ENCODE measurements around the gene MOAP1.
"Not testable (repeated sequence)": the region's sequence is repeated elsewhere in the genome, so short reads cannot be mapped to it uniquely, and the experiment has no call there.

MOAP1 gene

DNA sequence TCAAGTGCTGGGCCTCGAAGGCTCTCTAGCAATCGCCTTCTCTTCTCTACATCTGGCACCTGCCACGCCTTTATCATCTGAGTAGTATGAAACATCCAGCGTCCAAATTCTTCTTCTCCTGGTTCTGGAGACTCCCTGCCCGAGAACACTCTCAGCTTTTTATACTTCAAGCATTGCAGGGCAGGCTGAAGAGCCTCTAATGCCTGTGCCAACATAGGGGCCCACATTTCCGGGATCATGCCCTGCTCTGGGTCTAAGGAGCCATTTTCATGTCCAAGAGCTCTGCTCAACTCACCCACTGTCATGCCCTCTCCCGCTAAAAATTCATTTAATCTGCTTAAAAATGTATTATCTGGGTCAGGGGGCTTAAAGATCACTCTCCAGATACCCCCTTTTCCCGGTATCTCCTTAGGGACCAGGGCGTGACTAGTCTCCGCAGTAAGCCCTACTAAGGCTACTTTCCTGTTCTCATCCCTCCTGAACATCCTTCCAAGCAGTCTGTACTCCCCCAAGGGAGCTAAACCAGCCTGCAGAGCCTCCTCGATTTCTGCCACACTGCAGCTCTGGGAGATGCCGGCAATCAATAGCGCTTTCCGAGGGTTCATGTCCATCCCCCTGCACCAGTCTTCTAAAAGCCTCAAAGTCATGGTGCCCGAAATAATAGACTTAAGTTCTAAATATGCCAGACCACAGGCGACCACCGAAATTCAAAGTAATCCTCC lies 940 bp downstream of the MOAP1 start:
- DNase-seq = no peak

DNA sequence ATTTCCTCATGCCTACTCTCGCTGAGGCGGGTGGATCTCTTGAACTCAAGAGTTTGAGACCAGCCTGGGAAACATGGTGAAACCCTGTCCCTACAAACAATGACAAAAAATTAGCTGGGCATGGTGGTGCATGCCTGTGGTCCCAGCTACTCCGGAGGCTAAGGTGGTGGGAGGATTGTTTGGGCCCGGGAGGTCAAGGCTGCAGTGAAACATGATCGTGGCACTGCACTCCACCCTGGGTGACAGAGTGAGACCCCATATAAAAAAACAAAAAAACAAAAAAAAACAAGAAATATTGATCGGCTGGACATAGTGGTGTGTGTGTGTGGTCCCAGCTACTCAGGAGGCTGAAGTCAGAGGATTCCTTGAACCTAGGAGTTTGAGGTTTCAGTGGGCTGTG lies 9.2 kb downstream of the MOAP1 start:
- DNase-seq = no peak

DNA sequence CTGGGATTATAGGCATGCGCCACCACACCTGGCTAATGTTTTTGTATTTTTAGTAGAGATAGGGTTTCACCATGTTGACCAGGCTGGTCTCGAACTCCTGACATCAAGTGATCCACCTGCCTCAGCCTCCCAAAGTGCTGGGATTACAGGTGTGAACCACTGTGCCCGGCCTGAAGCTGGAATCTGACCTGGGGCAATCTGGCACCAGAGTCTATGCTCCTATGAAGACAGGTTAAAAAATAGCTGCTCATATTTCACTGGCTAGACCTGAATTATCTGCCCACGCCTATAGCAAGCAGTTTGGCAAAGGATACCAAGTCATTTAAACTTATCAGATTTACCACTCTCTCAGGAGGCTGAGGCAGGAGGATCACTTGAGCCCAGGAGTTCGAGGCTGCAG lies 10.0 kb downstream of the MOAP1 start:
- not testable (repeated sequence) for DNase-seq

DNA sequence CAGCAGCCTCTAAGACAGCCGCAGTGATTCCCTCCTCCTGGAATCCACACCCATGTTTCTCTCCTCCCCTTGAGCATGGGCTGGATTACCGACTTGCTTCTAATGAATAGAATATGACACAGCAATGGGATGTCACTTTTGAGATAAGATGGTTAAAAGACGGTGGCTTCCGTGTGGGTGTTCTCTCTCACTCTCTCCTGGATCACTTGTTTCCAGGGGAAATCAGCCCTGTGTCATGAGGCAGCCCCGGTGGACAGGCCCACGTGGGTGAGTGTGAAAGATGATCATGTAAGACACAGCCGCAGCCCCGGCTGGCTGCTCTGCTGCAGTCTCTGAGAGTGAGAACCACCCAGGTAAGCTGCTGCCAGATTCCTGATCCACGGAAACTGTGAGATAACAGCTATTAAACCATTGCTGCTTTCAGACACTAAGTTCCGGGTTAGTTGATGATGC lies 10.7 kb downstream of the MOAP1 start:
- peak; percentile 14 for DNase-seq

DNA sequence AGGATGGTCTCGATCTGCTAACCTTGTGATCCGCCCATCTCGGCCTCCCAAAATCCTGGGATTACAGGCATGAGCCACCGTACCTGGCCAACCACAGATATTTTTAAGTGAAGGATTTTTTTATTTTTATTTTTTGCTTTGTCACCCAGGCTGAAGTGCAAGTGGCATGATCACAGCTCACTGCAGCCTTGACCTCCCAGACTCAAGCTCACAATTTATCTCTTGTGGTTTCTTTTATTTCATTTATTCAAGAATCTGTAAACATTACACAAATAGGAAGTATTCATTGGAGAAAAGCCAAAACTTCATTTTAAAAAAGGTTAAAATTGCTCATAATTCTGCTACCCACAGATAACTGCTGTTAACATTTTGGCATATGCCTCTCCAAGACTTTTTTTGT lies 13.3 kb downstream of the MOAP1 start:
- no peak for DNase-seq

DNA sequence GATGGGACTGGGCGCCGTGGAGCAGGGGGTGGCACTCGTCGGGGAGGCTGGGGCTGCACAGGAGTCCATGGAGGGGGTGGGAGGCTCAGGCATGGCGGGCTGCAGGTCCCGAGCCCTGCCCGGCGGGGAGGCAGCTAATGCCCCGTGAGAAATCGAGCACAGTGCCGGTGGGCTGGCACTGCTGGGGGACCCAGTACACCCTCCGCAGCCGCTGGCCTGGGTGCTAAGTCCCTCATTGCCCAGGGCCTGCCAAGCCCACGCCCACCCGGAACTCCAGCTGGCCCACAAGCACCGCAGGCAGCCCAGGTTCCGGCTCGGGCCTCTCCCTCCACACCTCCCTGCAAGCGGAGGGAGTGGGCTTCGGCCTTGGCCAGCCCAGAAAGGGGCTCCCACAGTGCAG lies 14.6 kb downstream of the MOAP1 start:
- DNase-seq = not testable (repeated sequence)

DNA sequence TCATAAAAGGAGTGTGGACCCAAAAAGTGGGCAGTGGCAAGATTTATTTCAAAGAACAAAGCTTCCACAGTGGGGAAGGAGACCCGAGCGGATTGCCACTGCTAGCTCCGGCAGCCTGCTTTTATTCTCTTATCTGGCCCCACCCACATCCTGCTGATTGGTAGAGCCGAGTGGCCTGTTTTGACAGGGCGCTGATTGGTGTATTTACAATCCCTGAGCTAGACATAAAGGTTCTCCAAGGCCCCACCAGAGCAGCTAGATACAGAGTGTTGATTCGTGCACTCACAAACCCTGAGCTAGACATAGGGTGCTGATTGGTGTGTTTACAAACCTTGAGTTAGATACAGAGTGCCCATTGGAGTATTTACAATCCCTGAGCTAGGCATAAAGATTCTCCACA lies 15.1 kb downstream of the MOAP1 start:
- not testable (repeated sequence) for DNase-seq

DNA sequence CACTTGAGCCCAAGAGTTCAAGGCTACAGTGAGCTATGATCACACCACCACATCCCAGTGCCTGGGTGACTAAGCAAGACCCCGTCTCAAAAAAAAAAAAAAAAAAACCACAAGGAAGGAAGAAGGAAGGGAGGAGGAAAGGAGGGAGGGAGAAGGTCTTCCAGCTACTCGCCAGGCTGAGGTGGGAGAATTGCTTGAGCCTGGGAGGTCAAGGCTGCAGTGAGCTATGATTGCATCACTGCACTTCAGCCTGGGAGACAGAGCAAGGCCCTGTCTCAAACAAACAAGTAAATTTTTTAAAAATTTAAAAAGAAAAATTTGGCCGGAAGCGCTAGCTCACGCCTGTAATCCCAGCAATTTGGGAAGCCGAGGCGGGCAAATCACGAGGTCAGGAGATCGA lies 16.1 kb downstream of the MOAP1 start:
- DNase-seq = not testable (repeated sequence)

DNA sequence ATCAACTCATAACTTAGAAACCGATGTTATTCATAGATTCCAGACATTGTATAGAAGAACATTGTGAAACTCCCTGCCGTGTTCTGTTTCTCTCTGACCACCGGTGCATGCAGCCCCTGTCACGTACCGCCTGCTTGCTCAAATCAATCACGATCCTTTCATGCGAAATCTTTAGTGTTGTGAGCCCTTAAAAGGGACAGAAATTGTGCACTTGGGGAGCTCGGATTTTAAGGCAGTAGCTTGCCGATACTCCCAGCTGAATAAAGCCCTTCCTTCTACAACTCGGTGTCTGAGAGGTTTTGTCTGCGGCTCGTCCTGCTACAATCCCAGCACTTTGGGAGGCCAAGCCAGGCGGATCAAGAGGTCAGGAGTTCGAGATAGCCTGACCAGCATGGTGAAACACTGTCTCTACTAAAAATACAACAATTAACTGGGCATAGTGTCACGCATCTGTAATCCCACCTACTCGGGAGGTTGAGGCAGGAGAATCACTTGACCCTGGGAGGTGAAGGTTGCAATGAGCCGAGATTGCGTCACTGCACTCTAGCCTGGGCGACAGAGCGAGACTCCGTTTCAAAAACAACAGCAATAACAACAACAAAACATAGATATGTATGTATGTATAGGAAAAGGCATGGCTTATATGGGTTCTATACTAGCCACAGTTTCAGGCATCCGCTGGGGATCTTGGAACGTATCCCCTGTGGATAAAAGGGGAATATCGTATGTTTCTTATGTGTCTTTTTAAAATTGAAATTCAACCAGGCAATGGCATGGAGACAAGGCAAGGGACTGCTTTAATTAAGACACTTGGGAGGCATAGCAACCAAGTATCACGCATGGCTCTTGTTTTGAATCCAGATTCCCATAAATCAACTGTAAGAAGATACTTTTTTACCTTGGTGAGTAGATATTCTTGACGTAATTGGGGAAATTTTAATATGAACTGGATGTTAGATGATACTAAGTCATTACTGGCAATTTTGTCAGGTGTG lies 19.1 kb downstream of the MOAP1 start:
- DNase-seq = not testable (repeated sequence)

DNA sequence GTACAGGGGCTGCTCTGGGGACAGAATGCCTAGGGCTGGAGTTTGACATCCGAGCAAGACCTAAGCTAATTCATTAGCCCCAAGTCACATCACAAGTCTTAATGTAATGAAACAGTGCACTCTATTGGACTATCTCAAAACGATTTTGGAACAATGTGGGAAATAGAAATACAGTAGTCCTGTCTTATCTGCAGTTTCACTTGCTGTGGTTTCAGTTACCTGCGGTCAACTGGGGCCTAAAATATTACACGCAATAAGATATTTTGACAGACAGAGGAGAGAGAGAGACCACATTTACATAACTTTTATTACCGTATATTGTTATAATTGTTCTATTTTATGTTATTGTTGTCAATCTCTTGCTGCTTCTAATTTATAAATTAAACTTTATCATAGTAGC lies 21.1 kb downstream of the MOAP1 start:
- DNase-seq = no peak

DNA sequence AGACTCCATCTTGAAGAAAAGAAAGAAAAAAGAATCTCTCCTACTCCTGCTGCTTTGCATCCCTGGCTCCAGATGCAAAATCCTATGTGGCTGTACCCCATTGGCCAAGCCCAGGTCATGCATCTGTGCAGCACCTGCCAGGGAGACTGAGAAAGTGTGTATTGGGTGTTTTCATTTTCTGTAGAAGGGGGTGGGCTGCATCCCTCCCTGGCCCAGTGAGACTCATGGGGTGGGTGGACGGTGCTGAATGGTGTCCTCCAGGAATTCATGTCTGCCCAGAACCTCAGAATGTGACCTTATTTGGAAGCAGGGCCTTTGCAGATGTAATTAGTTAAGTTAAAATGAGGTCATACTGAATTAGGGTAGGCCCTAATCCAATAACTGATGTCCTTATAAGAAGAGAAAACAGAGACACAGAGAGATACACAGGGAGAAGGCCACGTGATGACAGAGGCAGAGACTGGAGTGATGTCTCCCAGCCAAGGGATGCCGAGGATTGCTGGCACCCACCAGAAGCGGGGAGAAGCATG lies 23.2 kb downstream of the MOAP1 start:
- DNase-seq = no peak

DNA sequence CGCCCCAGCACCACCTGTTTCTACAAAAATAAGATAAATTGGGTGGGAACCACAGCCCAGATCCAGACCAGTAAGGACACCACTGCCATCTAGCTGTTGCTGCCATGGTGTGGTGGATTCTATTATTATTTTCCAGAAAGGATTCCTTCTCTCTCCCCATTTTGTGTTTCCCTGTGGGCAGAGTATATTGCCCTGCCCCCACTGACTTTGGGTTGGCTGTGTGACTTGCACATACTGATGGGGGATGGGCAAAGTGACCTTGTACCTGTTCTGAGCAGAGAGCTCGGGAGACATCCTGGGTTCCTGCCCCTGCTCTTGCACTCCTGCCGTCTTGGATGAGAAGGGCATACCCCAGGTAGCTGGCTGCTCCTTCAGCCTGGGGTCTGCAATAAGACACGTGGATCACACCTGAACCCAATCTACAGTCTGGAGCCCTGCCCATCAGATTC lies 24.3 kb downstream of the MOAP1 start:
- no peak for DNase-seq

DNA sequence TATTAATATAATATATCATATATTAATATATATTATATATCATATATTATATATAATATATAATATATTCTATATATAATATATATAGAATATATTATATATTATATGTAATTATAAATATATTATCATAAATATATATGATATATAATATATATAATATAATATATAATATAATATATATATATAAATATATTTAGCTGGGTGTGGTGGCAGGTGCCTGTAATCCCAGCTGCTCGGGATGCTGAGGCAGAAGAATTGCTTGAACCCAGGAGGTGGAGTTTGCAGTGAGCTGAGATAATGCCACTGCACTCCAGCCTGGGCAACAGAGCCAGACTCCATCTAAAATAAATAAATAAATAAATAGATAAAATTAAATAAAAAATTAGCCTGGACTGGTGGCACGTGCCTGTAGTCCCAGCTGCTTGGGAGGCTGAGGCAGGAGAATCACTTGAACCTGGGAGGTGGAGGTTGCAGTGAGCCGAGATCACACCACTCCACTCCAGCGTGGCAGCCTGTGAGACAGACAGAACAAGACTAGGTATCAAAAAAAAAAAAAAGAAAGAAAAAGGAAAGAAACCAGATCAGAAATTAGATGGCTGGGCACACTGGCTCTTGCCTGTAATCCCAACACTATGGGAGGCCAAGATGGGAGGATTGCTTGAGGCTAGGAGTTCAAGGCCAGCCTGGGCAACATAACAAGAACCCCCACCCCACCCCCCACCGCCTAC lies 24.9 kb downstream of the MOAP1 start:
- DNase-seq = not testable (repeated sequence)

DNA sequence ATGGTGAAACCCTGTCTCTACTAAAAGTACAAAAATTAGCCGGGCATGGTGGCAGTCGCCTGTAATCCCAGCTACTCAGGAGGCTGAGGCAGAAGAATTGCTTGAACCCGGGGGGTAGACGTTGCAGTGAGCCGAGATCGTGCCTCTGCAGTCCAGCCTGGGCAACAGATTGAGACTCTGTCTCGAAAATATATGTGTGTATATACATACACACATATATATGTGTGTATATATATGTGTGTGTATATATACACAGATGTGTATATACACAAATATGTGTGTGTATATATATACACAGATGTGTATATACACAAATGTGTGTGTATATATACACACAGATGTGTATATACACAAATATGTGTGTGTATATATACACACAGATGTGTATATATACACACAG lies 26.3 kb downstream of the MOAP1 start:
- DNase-seq = not testable (repeated sequence)

DNA sequence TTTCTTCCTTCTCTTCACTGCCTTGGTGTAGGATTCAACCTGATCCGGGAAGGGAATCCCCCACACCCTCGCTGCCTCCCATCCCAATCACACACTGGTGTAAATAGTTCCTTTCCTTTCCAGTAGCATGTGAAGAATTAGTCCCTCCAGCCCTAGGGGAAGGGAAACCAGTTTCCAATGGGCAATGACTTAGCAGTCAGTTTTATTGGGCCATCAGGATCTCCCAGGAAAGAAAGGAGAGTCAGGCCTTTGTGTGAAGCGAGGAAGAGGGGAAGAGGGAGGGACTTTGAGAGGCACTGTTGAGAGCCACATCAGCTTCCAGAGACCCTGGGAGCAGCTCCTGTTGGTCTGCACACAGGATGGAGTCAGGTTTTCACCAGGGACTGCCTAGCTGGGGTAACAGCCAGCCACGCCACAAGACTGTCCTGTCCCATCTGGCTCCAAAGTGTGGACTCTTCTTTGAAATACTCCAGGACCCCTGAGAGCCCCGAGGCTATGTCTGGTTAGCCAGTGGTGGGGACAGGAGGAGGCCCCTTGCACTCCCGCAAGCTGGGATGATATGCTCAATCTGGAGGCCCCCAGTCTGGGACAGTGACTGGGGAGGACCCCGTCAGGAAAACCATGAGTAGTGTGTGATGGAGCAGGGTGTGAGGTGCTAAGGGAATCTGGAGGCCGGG lies 27.9 kb downstream of the MOAP1 start:
- DNase-seq = no peak

DNA sequence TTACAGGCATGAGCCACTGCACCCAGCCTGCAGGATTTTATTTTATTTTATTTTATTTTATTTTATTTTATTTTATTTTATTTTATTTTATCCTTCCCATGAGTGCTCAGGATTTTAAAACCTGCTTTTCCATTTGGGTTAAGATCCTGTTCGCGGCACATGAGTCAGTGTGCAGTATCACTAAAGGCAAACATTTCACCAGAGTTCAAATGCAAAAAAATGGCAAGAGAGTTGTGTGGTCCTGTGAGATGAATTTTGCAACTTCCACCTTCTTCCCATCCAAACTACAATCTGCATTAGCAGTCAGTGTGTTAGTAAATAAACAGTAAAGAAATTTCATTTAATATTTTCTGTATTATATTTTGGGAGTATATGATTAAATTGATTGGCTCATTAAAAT lies 29.0 kb downstream of the MOAP1 start:
- DNase-seq = no peak

DNA sequence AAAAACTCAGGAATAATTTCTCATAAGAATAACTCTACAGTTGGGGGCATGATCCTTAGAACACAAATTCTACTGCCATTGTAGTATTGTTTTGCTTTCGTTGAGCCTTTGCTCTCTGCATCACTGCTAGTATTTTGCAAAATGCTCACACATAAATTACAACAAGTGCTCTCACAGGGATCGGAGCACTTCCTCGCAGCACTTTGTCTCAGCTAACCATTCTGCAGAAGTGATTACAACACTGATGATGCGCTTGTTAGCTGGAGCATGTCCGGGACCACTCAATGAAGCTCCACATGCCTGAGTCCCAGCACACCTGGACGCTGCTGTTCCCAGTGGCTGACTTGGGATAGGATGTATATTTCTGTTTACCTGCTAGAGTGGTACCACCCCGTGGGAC lies 31.6 kb downstream of the MOAP1 start:
- DNase-seq = no peak

DNA sequence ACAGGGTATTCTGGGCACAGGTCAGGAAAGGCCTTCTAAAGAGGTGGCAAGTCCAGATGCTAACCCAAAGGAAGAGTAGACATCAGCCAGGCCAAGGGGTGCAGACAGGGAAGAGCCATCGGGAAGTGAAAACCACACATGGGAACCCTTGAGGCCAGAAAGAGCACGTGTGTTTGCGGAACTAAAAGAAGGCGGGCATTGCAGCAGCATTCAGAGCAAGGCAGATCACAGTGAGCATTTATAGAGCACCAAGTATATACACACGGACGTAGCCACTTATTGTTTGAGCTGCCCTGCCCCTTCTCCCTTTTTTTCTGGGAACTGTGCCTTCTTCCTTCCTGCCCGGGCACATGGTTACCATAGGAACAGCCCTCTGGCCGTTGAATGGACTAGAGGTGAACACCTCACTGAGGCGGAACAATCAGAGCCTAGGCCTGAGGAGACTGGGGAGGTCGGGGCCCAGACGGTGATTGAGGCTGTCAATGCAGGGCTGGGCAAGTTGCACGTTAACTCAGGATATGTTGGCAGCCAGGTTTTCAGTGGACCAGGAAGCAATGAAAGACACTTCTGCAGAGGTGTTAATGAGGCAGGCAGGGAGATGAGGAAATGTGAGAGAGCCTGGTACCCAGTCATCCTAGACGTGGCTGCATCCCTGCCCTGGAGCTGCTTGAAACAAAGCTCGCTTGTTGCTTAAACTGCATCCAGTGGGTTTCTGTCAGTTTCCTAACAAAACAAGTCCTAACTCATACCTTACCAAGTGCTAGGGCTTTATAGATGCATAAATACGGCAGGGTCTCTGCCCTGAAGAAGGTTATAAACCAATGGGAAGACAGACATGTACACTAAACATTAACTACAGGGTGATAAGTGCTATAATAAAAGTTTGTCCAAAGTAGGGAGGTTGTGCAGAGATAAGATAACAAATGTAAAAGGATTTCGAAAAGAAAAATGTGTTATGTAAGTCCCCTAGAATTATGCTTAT lies 34.2 kb downstream of the MOAP1 start:
- DNase-seq = no peak

DNA sequence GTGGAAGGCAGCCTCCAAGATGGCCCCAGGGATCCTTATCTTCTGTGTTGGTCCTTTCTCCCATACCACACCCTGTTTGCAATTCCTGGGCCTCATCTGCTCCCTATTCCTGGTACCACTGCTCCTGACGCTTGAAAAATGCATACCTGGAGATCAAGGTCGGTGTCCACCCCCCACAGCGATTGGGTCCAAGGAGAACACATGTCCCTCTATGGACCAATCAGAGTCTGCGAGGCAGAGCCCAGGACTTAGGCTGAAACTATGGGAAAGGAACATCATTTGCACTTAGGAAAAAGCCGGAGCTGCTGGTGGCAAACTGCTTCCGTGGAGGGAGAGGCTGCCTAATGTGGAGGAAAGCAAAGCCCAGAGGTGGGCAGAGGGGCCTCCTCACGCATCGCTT lies 35.7 kb downstream of the MOAP1 start:
- DNase-seq = no peak

DNA sequence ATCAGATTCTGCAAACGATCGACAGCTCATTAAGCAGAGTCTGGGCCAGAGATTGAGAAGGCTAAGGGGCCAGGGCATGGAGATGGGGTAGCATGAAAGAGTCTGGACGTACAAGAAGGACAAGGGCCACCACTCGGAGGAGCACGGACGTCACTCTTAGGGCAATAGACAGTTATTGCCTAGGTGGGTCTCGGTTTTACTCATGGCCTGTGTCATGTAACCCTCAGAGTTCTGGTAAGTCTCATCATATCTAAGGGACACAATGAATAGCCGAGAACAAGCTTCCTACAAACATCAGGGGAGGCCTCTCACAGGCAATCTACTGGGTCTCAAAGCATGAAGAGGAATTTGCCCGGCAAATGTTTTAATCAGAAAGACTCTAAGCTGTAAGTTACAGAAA lies 38.6 kb downstream of the MOAP1 start:
- DNase-seq = no peak

Data from activated naive CD4-positive, alpha-beta T cell treated with Interleukin-2 at 50 U/mL for 16 hours (primary cell).